Caki2 (cell line): ENCODE measurements around the gene C18orf63. TPM values are rescaled to one million over a fixed set of nuclear protein-coding genes. Genes with fewer than 3 reads are reported as not detected.
"Not testable (repeated sequence)": the region's sequence is repeated elsewhere in the genome, so short reads cannot be mapped to it uniquely, and the experiment has no call there.

Source experiments
- DNase-seq: peaks from one replicate; pipeline ENCODE4 v3.0.0-alpha.2; 2015; ENCODE audit warnings: low read depth
- in situ Hi-C: cut with HindIII; loops from 2 replicates; pipeline ENCODE4 v1.10.0; 2016; ENCODE audit warnings: low sequenced_read_pairs, low pct_unique_long_range_greater_than_20kb, mixed read lengths
- total RNA-seq: library from RNA; depleted of rRNA; stranded (reverse); fragments of >200 nt; shearing (Covaris generic); gene quantifications from 2 replicates; pipeline ENCODE4 v1.2.3, GENCODE V29; 2014; ENCODE audit warnings: low replicate concordance

C18orf63 gene
- total RNA-seq, 1 experiment from 2014 or later = not detected

GRCh38 chr18:74284191-74284979, 31.3 kb upstream of the C18orf63 start:
- DNase-seq = no peak
- in situ Hi-C loops = no loop called here

DNA sequence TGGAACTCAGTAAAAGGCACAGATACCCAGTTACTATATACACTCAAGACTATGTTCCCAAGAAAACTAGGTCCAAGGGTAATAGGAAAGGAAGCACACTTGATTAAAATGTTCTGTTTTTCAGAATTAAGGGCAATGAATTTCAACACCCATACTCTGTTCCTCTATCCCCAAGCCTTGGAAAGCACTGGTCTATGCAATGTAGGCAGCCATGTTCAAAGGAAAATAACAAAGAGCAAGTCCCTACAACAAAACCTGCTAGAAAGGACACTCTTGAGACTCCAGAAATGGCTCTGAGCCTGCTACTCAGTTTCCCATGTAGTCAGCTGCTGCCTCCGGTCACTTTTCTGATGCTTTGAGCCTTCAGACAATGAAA, 30.7 kb upstream of the C18orf63 start:
- DNase-seq = no peak
- in situ Hi-C loops = no loop called here

DNA sequence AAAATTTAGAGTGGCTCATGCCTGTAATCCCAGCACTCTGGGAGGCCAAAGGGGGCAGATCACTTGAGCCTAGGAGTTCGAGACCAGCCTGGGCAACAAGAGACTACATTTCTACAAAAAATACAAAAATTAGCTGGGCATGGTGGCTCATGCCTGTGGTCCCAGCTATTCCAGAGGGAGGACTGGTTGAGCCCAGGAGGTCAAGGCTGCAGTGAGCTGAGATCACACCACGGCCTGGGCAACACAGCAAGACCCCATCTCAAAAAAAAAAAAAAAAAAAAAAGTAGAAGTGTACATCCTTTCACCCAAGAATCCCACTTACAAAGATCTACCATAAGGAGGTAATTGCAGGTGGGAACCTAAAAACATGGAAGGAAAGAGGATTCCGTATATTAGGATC, 30.1 kb upstream of the C18orf63 start:
- DNase-seq, in situ Hi-C loops: not testable (repeated sequence)

GRCh38 chr18:74286106-74286855, 29.4 kb upstream of the C18orf63 start:
- no peak for DNase-seq
- in situ Hi-C loops = no loop called here

DNA sequence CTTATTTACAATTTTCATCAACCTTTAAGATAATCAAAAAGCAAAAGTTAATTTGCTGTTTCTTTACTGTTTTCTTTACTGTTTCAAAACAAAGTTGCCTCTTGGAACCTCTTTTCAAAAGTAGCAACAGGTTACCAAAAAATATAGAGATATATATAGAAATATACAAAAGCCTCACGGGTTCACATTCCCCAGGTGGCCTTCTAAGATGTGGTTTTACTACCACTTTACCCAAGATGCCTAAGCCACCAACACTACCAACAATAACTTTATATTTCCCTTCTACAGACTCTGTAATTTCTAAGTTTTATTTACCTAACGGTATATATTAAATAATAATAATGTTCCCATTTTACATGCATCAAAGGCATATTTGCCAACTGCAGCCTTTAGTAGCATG, 28.8 kb upstream of the C18orf63 start:
- in situ Hi-C loops = no loop called here
- no peak for DNase-seq

GRCh38 chr18:74288041-74288440, 27.6 kb upstream of the C18orf63 start:
- DNase-seq = no peak
- in situ Hi-C loops = no loop called here

GRCh38 chr18:74288730-74289129, 26.9 kb upstream of the C18orf63 start:
- in situ Hi-C loops = no loop called here
- DNase-seq = no peak

DNA sequence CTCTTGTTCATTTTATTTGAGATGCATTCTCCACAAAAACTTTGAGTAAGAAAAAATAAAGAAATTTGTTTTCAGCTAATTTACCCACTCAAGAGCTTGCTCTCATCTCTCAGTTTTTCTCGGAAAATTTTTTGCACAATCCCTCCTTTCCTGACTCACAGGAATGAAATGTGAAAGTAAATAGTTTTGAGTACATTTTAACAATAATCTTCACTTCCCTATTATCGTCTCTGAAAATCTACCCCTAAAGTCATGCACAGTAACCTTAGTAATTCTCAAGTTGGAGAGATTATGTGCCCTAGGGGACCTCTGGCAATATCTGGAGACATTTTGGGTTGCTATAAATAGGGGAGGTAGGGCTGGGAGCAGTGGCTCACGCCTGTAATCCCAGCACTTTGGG, 26.5 kb upstream of the C18orf63 start:
- in situ Hi-C loops = no loop called here
- DNase-seq = no peak

- in situ Hi-C loops = no loop called here
These were observed 25.6 kb upstream of the C18orf63 start for GRCh38 chr18:74290021-74290420.

DNA sequence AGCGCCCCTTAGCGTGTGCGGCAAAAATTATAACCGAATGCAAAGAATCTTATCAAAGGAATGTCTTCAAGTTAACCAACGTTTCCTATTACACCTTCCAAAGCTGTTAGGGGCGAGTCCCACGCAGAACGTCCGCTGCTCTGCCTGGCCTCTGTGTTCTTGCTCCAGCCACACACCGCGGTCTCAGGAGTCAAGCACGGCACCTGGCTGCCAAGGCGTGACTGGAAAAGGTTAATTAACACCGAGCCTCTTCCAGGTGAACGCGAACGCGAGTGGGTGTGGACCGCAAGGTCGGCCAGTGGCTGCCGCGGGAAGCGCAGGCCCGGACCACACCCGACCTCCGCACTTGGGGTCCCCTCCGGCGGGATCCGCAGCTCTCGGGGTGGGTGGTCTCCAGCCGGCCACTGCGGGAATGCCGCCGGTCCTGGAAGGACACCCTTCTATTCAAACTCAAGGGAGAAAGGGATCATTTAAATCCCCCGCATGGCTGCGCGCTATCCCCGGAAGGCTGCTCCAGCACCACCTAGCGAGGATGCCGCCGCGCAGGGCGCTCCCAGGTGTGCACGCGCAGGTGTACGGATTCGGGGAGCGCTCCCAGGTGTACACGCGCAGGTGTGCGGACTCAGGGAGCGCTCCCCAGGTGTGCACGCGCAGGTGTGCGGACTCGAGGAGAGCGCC, 24.7 kb upstream of the C18orf63 start:
- no peak for DNase-seq
- in situ Hi-C loops = no loop called here

More at GRCh38 chr18:74290021-74290420, 25.6 kb upstream of the C18orf63 start:
- no peak for DNase-seq

GRCh38 chr18:74291472-74291770, 24.2 kb upstream of the C18orf63 start:
- in situ Hi-C loops = no loop called here
- no peak for DNase-seq

DNA sequence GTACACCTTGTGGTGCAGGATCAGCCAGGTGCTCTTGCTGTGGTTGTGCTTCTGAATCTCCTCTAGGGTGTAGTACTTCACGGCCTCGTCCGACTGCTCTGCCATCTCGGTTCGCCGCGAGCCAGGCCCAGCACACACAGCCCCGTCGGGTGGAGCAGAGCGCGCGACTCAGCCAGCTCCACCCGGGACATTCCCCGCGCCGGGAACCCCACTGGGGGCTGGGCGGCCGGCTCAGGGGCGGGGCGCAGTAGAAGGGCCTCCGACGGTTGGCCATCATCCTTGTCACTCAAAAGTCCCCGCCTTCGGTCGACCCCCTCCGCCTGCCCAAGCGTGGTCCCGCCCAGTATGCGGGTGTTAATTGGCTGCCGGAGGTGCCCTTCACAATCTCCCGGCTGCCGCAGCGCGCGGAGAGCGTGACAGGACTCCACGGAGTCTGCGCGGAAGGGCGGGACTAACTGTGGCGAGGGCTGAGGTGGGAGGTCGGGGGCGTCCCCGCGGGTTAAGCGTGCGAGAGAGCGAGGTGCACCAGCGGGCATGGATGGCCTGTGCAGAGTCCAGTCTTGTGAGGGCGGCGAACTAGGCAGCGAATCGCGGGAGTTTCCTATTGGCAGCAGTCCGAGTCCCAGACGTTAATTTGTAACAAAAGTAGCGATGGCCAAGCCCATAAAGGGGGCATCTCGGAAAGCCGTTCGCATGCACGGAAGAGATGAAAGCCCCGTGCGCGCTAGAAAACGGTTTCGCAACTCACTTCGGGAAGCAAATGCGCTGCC, 23.7 kb upstream of the C18orf63 start, which contains the start of gene CYB5A:
TSS of gene CYB5A (minus strand) at position 193 of the 770 bp plus-strand sequence. CDS start at position 105, 88 bp downstream.
- in situ Hi-C loops = no loop called here
- DNase-seq = peak; percentile 94

DNA sequence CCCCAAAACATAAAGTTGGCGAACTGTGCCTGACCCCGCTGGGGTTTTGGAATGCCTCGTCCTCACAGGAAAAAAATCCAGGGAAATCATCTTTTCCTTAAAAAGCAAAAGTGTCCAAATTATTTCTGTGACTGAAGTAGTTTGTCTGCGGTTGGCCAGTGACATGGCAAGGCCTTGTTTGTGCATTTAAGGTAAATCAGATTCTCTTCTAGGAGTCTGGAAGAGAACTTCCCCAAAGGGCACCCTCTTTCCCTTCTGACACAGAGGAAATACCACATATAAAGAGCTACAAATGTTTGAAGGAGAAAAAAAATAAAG, 23.1 kb upstream of the C18orf63 start:
- in situ Hi-C loops = no loop called here
- DNase-seq = no peak

- in situ Hi-C loops = not testable (repeated sequence)
- DNase-seq = peak; percentile 3
These were observed 22.7 kb upstream of the C18orf63 start for GRCh38 chr18:74292982-74293381.

GRCh38 chr18:74294526-74294925, 21.1 kb upstream of the C18orf63 start:
- in situ Hi-C loops = no loop called here

DNA sequence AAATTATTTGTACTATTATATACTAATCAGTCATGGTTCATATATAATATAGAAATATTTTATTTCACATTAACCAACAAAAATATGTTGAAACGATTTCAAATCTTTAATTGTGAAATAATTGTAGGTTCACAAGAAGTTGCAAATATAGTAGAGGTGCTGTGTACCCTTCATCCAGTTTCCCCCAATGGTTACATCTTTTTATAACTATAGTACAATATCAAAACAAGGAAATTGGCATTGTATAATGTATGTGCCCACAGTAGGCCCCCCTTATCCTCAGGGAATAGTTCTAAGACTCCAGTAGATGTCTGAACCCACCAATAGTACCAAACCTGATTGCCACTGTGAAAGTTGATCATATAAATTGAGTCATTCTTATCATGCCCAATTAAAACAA, 16.5 kb upstream of the C18orf63 start:
- in situ Hi-C loops = no loop called here
- no peak for DNase-seq

More at GRCh38 chr18:74294526-74294925, 21.1 kb upstream of the C18orf63 start:
- DNase-seq = no peak

DNA sequence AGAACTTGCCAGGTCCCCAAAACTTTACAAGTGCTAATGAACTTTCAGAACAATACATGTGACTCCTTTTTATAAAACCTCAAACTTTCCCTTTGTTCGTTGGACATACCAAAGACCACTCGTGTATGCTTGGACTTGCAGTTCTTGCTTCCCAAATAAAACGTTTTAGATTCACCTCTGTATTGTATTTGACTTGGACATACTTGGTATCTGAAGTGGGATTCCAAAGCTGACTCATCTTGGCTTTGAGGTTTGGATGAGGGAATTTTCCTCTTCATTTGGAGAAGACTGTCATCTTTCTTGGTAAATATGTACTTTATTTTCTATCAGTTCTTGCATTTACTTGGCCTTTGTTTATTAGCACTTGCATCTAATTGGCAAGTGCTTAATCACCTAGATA, 15.9 kb upstream of the C18orf63 start:
- no peak for DNase-seq
- in situ Hi-C loops = no loop called here

- in situ Hi-C loops = no loop called here
- no peak for DNase-seq
These were observed 12.3 kb upstream of the C18orf63 start for GRCh38 chr18:74303306-74303705.

GRCh38 chr18:74303936-74304335, 11.7 kb upstream of the C18orf63 start:
- in situ Hi-C loops = no loop called here
- DNase-seq = no peak
